Smooth muscle cell (in vitro differentiated cells): ENCODE results near the gene NME4. TPM values are rescaled to one million over a fixed set of nuclear protein-coding genes. Genes with fewer than 3 reads are reported as not detected.

Source experiments
- DNase-seq: peaks from one replicate; lab custom pipeline; 2025; ENCODE audit not compliant: unreplicated experiment; lab: John Stamatoyannopoulos, UW
- H2AFZ ChIP-seq: fragments of 200-600 bp; sonication (generic); 2 replicates; pipeline ENCODE4 v1.6.0; 2016; ENCODE audit warnings: antibody characterized with exemption, low read depth, mild to moderate bottlenecking
- H3F3A ChIP-seq: fragments of 200-600 bp; sonication (generic); 2 replicates; pipeline ENCODE4 v1.6.0; 2017; ENCODE audit warnings: antibody characterized with exemption, low read depth
- H3K27ac ChIP-seq: fragments of 200-600 bp; sonication (generic); 2 replicates; pipeline ENCODE4 v1.5.1; 2016; ENCODE audit warnings: low read depth, mild to moderate bottlenecking
- H3K27me3 ChIP-seq: fragments of 200-600 bp; sonication (generic); 2 replicates; pipeline ENCODE4 v1.6.1; 2016; ENCODE audit warnings: low read depth, mild to moderate bottlenecking
- H3K36me3 ChIP-seq: fragments of 200-600 bp; sonication (generic); 2 replicates; pipeline ENCODE4 v1.5.1; 2016; ENCODE audit warnings: low read depth
- H3K4me1 ChIP-seq: fragments of 200-600 bp; sonication (generic); 2 replicates; pipeline ENCODE4 v1.5.1; 2016; ENCODE audit warnings: low read depth
- H3K4me2 ChIP-seq: fragments of 200-600 bp; sonication (generic); 2 replicates; pipeline ENCODE4 v1.6.0; 2016; ENCODE audit warnings: mild to moderate bottlenecking
- H3K4me3 ChIP-seq: fragments of 200-600 bp; sonication (generic); 2 replicates; pipeline ENCODE4 v1.5.1; 2016; ENCODE audit warnings: mild to moderate bottlenecking
- H3K79me2 ChIP-seq: fragments of 200-600 bp; sonication (generic); 2 replicates; pipeline ENCODE4 v1.6.0; 2016; ENCODE audit warnings: low read depth, mild to moderate bottlenecking
- H3K9ac ChIP-seq: fragments of 200-600 bp; sonication (generic); 2 replicates; pipeline ENCODE4 v1.6.0; 2016; ENCODE audit warnings: low read depth
- H3K9me3 ChIP-seq: fragments of 200-600 bp; sonication (generic); replicated peaks from 2 replicates; pipeline ENCODE4 v1.5.1; 2016; ENCODE audit warnings: low read depth
- H4K20me1 ChIP-seq: fragments of 200-600 bp; sonication (generic); 2 replicates; pipeline ENCODE4 v1.6.0; 2016; ENCODE audit warnings: low read depth
- CTCF ChIP-seq: fragments of 200-600 bp; sonication (generic); IDR thresholded peaks from 2 replicates; pipeline ENCODE4 v1.5.1; 2017; ENCODE audit warnings: borderline replicate concordance, mild to moderate bottlenecking, antibody characterized with exemption; ENCODE audit not compliant: insufficient read depth, poor library complexity, severe bottlenecking
- WGBS: methylation state at CpG from one replicate; pipeline ENCODE4 v1.1.7; 2016; ENCODE audit warnings: low lambda C conversion rate; 5-methylcytosine and 5-hydroxymethylcytosine counted together
- polyA plus RNA-seq: library from polyadenylated mRNA; unstranded; fragments of >200 nt; fragmentation: Nextera tagmentation; extraction: Ambion mirVana; gene quantifications from 2 replicates; pipeline ENCODE4 v1.2.1, GENCODE V29; 2016
- total RNA-seq: library from RNA; depleted of rRNA; stranded (reverse); fragments of >200 nt; gene quantifications from 2 replicates; pipeline ENCODE4 v1.2.3, GENCODE V29; 2014

NME4 gene
- total and polyA plus RNA-seq, 2 experiments from 2014 or later, result 218 to 523 TPM

DNA sequence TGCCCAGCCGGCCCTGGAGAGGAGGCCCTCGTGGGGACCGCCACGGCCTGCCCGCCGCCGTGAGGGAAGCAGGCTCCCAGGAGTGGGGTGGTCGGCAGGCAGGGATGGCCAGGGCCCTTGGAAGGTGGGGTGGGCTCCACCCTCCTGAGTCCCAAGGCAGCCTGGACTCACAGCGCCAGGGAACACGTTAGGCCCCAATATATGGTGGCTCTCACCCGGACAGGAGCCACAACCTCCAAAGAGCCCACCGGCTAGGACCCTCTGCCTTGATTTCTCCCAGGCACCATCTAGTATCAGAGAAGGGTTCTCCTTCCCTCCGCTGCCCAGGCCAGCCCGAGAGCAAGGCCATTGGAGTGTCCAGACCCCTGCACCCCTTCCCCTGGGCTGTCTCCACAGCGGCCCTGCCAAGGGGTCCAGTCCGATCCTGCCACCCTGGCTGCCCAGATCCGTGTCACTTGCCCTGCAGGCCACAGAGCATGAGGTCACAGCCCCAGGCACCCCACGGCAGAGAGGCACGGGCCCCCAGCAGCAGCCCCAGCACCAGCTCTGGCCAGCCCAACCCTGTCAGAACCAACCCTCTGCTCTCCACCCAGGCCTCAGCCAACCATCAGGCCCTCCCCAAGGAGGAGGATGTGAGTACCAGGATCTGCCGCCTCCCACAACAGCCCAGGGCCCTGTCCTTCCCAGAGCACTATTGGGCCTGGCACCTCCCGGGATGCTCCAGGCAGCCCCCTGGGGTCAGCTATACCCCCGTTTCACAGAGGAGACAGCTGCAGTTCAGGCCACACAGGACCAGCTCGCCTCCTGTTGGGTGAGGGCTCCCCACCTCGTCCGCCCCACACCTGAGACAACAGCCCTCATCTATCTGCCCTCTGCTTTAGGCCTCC, 43.4 kb upstream of the NME4 start:
- Histone ChIP-seq H3F3A (no peaks in the 10 kb centered on the region), H3K4me1 (peaks cover 7% of the 10 kb centered on the region), H4K20me1 (peaks cover 32% of the 10 kb centered on the region), H3K27me3 (no peaks in the 10 kb centered on the region), H3K27ac (no peak overlapping the region), H3K4me3 (peak overlapping the region; percentile 45), H3K36me3 (no peaks in the 10 kb centered on the region), H3K9me3 (no peaks in the 10 kb centered on the region), H3K9ac (no peak overlapping the region), H3K4me2 (peak overlapping the region; percentile 85), H2AFZ (peak overlapping the region; percentile 30), H3K79me2 (peaks cover 32% of the 10 kb centered on the region)
- WGBS, result 82% methylated on average over 22 of the region's 25 CpGs
- no peak for TF ChIP-seq CTCF
- DNase-seq, result no peak

- Histone ChIP-seq H2AFZ (no peak overlapping the region), H3K36me3 (no peaks in the 10 kb centered on the region), H3K4me1 (peaks cover 7% of the 10 kb centered on the region), H3K27ac (no peak overlapping the region), H3K9me3 (no peaks in the 10 kb centered on the region), H3K27me3 (no peaks in the 10 kb centered on the region), H3F3A (no peaks in the 10 kb centered on the region), H4K20me1 (peaks cover 25% of the 10 kb centered on the region), H3K9ac (no peak overlapping the region), H3K4me3 (no peak overlapping the region), H3K4me2 (no peak overlapping the region), H3K79me2 (peaks cover 24% of the 10 kb centered on the region)
- no peak for DNase-seq
- 94% methylated on average over 12 of the region's 12 CpGs for WGBS
- TF ChIP-seq CTCF, result no peak
Measured at GRCh38 chr16:354291-354881, 42.6 kb upstream of the NME4 start.

- Histone ChIP-seq H3K27ac (no peak overlapping the region), H3K36me3 (no peaks in the 10 kb centered on the region), H3K27me3 (no peaks in the 10 kb centered on the region), H3K9ac (no peak overlapping the region), H3K4me1 (peaks cover 7% of the 10 kb centered on the region), H2AFZ (no peak overlapping the region), H3K4me2 (no peak overlapping the region), H3K79me2 (peaks cover 18% of the 10 kb centered on the region), H3K9me3 (no peaks in the 10 kb centered on the region), H4K20me1 (peaks cover 19% of the 10 kb centered on the region), H3F3A (no peaks in the 10 kb centered on the region), H3K4me3 (no peak overlapping the region)
- TF ChIP-seq CTCF, result no peak
- 84% methylated on average over 10 of the region's 10 CpGs for WGBS
- DNase-seq, result no peak
Measured at GRCh38 chr16:354971-355461, 42.0 kb upstream of the NME4 start.
